Measurements from ENCODE around the gene XPO6.

Gene XPO6

GRCh38 chr16:28059841-28060575, 151.8 kb downstream of the XPO6 start:
- no peak for DNase-seq

DNA sequence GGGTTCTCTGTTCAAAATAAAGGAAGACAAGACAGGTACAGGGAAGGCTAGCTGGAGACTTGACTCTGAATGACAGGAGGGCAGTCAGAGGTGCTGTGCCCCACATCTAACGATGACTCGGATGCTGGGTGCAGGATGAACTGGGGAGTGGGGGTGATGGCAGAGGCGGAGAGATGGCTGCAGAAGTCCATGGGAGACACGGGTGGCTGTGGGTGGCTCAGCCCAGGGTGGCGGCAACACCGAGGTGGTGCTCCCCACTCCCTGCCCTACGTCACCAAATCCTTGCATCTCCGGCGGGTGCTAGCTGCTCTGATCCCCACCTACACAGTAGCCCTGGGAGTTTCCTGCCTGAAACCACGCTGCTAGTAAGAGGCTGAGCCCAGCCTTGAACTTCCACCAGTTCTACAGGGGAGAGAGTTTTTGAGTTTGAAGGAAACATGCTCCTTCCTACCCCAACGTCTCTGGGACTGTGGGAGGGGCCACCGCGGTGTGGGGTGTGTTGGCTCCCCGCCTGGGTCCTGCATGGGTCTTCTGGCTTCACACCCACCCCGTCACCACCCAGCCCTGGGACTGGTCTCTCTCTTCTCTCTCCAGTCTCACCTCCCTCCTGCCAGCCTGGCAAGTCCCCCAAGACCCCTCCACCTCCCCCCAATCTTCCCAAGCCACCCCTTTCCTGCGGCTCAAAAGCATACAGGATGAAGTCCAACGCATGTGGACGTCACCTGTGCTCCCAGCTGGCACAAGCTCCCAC, 152.8 kb downstream of the XPO6 start:
- DNase-seq = no peak

DNA sequence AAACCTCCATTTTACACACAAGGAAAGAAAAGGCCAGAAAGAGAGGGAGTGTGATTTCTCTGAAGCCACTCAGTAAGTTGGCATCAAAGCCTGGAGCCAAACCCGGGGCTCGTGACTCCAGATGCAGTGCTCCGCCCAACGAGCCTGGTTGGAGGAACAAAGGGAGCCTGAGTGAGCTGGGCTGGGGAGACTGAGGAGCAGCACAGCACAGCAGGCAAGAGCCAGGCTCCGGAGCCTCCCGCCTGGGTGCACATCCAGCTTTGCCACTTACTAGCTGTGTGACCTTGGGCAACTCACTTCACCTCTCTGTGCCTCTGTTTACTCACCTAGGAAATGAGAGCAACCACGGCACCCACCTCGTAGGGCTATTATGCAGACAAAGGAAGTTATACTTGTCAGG, 153.8 kb downstream of the XPO6 start:
- no peak for DNase-seq

DNA sequence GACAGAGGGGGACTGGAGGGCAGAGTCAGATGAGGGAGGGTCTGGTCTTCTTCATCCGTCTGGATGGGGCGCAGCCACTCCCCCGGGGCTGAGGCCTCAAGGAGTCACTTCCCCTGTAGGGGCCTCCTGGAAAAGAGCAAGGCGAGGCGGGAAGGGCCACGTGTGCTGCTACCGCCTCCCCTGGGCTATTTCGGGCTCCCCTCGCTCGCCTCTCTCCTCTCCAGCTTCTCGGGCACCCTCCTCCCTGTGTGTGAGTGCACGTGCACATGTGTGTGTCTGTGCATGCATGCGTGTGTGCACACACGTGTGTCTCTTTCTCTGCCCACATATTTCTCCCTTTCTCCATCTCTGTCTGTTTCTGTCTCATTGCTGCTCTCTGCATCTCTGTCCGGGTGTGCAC, 158.3 kb downstream of the XPO6 start:
- DNase-seq = no peak

DNA sequence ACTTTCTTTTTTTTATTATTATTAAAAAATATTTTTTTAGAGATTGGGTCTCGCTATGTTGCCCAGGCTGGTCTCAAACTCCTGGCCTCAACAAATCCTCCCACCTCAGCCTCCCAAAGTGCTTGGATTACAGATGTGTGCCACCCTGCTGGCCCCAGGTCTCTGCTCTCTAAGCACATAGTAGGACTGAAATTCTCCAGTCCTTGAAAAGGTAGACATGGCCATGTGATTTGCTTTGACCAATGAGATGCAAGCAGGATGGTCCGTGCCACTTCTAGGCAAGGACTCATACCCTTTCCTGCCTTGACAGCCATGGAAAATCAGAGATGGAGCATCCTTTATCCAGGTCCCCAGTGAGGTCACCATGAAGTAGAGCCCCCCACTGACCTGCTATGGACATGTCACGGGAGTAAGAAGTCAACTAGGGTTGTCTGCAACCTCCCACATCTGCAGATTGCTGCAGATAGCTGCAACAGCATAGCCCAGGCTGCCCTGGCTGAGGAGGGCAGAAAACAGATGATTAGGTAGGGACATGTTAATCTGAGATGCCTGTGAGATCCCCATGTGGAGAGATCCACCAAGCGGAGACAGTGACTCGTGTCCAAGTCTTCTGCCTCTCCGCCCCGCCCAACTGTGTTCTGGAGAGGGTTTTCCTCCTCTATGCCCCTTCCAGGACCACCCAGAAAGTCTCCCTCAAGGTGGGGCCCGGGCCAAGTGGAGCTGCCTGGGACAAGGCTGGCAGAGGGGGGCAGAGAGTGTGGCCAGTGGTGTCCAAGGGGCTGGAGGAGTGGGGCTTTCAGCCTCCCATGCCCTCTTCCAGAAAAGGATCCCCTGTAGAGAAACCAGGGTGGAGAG, 159.3 kb downstream of the XPO6 start:
- no peak for DNase-seq

GRCh38 chr16:28051486-28051885, 160.3 kb downstream of the XPO6 start:
- DNase-seq = no peak

Measured in activated gamma-delta T cell treated with Interleukin-2 at 50 U/mL for 16 hours (primary cell).